Glutamatergic neuron (in vitro differentiated cells): Measurements from ENCODE around the gene ARF4. TPM values are rescaled to one million over a fixed set of nuclear protein-coding genes. Genes with fewer than 3 reads are reported as not detected.

Experiments
- DNase-seq: peaks from one replicate; pipeline ENCODE4 v3.0.0; 2022
- H3K27ac Mint-ChIP-seq: one replicate; pipeline ENCODE4 v1.8.0; 2020; ENCODE audit warnings: mild to moderate bottlenecking, mixed read lengths, inconsistent platforms; ENCODE audit not compliant: unreplicated experiment
- H3K27me3 Mint-ChIP-seq: one replicate; pipeline ENCODE4 v1.8.0; 2020; ENCODE audit warnings: mild to moderate bottlenecking, moderate library complexity, mixed read lengths, inconsistent platforms; ENCODE audit not compliant: unreplicated experiment
- H3K36me3 Mint-ChIP-seq: one replicate; pipeline ENCODE4 v1.8.0; 2020; ENCODE audit warnings: mild to moderate bottlenecking, mixed read lengths, inconsistent platforms; ENCODE audit not compliant: unreplicated experiment
- H3K4me1 Mint-ChIP-seq: one replicate; pipeline ENCODE4 v1.8.0; 2020; ENCODE audit warnings: mild to moderate bottlenecking, low read depth, mixed read lengths, inconsistent platforms; ENCODE audit not compliant: unreplicated experiment
- H3K4me3 Mint-ChIP-seq: one replicate; pipeline ENCODE4 v1.8.0; 2020; ENCODE audit warnings: mild to moderate bottlenecking, mixed read lengths, inconsistent platforms; ENCODE audit not compliant: unreplicated experiment
- H3K9me3 Mint-ChIP-seq: one replicate; pipeline ENCODE4 v1.8.0; 2020; ENCODE audit warnings: mild to moderate bottlenecking, moderate library complexity, mixed read lengths, inconsistent platforms; ENCODE audit not compliant: unreplicated experiment
- total RNA-seq: library from RNA; stranded (reverse); fragmentation: NEBNext Ultra II Directional; extraction: Animal tissue kit (Norgen Biotek cat#: 25700); gene quantifications from one replicate; pipeline ENCODE4 v1.2.1, GENCODE V29; 2021; ENCODE audit not compliant: unreplicated experiment
- TF ChIP-seq, protein P1 (sequence below): fragments of 200-600 bp; sonication (generic); IDR thresholded peaks from one replicate; pipeline ENCODE4 v1.5.0; 2021; ENCODE audit not compliant: partially characterized antibody, unreplicated experiment

The ARF4 gene
- total RNA-seq, 1 donor from 2014 or later: 131 TPM

DNA sequence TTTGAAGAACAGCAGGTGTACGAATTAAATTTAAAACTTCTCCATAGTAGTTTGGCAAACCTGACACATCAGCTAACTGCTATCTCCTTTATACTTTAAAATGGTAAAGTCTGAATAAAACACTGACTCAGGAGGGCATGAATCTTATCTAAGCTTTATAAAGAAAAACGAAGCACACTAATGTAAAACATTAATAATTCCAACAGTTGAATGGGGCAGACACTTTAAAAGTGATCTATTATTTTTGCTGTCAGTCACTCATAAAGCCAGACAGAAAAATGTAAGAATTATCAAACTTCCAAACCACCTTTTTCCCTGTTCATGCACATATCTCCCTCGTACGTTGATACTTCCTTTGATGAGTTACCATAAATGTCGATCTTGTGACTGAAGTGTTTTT lies 2.6 kb downstream of the ARF4 start:
- no peak for DNase-seq
- no peak overlapping the region for H3K4me3 Mint-ChIP-seq
- no peaks in the 10 kb centered on the region for H3K36me3 Mint-ChIP-seq
- TF ChIP-seq, protein P1, sequence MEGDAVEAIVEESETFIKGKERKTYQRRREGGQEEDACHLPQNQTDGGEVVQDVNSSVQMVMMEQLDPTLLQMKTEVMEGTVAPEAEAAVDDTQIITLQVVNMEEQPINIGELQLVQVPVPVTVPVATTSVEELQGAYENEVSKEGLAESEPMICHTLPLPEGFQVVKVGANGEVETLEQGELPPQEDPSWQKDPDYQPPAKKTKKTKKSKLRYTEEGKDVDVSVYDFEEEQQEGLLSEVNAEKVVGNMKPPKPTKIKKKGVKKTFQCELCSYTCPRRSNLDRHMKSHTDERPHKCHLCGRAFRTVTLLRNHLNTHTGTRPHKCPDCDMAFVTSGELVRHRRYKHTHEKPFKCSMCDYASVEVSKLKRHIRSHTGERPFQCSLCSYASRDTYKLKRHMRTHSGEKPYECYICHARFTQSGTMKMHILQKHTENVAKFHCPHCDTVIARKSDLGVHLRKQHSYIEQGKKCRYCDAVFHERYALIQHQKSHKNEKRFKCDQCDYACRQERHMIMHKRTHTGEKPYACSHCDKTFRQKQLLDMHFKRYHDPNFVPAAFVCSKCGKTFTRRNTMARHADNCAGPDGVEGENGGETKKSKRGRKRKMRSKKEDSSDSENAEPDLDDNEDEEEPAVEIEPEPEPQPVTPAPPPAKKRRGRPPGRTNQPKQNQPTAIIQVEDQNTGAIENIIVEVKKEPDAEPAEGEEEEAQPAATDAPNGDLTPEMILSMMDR: no peak
- H3K27ac Mint-ChIP-seq: no peak overlapping the region
- peaks cover 11% of the 10 kb centered on the region for H3K27me3 Mint-ChIP-seq
- H3K9me3 Mint-ChIP-seq: peaks cover 6% of the 10 kb centered on the region
- peaks cover 11% of the 10 kb centered on the region for H3K4me1 Mint-ChIP-seq

DNA sequence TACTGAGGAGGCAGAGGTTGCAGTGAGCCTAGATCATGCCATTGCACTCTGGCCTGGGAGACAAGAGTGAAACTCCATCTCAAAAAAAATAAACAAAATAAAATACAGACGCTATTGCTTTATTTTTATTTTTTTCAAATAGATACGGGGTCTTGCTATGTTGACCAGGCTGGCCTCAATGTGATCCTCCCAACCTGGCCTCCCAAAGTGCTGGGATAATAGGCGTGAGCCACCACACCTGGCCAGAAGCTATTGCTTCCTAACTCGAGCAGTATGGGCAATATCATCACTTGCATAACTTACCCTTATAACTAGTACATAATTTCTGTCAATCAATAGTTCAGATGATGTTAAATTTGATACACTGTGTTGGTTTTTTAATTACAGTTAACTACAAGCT lies 3.0 kb downstream of the ARF4 start:
- Mint-ChIP-seq H3K9me3 (peaks cover 6% of the 10 kb centered on the region), H3K27me3 (peaks cover 11% of the 10 kb centered on the region), H3K36me3 (no peaks in the 10 kb centered on the region), H3K27ac (no peak overlapping the region), H3K4me3 (no peak overlapping the region), H3K4me1 (peaks cover 11% of the 10 kb centered on the region)
- TF ChIP-seq, protein P1: no peak
- no peak for DNase-seq

DNA sequence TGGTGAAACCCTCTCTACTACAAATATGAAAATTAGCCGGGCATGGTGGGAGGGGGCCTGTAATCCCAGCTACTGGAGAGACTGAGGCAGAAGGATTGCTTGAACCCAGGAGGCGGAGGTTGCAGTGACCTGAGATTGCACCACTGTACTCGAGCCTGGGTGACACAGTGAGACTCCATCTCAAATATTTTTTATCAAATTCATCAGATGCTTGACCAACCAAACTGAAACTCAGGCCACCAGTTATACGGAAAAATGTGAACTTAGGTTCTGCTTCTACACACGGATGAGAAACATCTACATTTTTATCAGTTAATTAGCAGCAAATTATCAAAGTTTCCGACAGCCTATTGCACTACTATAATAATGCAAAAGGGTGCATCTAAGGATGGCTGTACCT lies 4.8 kb downstream of the ARF4 start:
- Mint-ChIP-seq H3K27ac (no peak overlapping the region), H3K27me3 (peaks cover 6% of the 10 kb centered on the region), H3K36me3 (no peaks in the 10 kb centered on the region), H3K4me3 (no peak overlapping the region), H3K4me1 (peaks cover 7% of the 10 kb centered on the region), H3K9me3 (peaks cover 1% of the 10 kb centered on the region)
- DNase-seq: no peak
- TF ChIP-seq, protein P1: no peak

DNA sequence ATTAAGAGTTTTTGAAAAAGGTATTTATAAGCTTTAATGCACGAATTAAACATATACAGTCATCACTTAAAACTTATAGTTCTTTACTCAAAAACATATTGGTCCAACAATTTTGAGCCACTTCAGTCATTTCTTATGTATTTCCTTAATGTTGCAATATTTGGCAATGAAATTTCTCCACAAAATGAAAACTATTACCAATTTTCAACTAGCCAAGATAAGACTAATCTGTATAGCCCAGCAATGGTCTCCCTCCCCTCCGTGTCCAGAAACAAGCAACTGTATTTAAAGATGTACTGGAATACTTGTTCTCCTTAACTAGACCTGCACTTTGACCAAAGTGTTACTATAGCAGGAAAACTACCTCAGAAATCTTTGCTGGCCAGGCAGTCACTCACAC lies 9.2 kb downstream of the ARF4 start:
- Mint-ChIP-seq H3K9me3 (no peaks in the 10 kb centered on the region), H3K36me3 (no peaks in the 10 kb centered on the region), H3K4me3 (no peak overlapping the region), H3K27me3 (no peaks in the 10 kb centered on the region), H3K27ac (no peak overlapping the region), H3K4me1 (no peaks in the 10 kb centered on the region)
- TF ChIP-seq, protein P1: no peak
- DNase-seq: no peak

DNA sequence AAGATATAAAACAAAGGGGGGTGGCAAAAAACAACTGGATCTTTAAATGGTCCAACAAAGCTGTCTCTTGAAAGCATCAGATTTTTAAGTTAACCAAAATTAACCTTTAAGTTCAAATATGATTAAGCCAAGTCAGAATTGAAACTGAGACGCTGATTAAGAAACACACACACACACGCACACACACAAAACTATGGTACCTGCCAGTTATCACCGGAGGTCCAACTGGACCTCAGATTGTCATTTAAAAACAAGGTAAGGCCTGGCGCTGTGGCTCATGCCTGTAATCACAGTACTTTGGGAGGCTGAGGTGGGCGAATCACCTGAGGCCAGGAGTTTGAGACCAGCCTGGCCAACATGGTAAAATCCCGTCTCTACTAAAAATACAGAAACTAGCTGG lies 10.4 kb downstream of the ARF4 start:
- Mint-ChIP-seq H3K27me3 (no peaks in the 10 kb centered on the region), H3K4me1 (no peaks in the 10 kb centered on the region), H3K36me3 (no peaks in the 10 kb centered on the region), H3K4me3 (no peak overlapping the region), H3K27ac (no peak overlapping the region), H3K9me3 (no peaks in the 10 kb centered on the region)
- TF ChIP-seq, protein P1: no peak
- DNase-seq: no peak
